ENCODE measurements around the gene HEBP1. TPM values are rescaled to one million over a fixed set of nuclear protein-coding genes. Genes with fewer than 3 reads are reported as not detected.

Gene HEBP1
- total and polyA plus RNA-seq, 2 donors from 2014 or later, result 66.8 to 142 TPM

GRCh38 chr12:13002301-13003097 is 2.4 kb upstream of the HEBP1 start:
- TF ChIP-seq CTCF (IDR thresholded peaks at IDR 0.05; ENCODE audit: borderline replicate concordance, extremely low read depth, insufficient read depth), result no peak
- DNase-seq (no peak), FAIRE-seq (no peak)
- no peaks in the 10 kb centered on the region for H3K27me3 ChIP-seq (ENCODE audit: control insufficient read depth, insufficient read depth, low read length)
- H3K4me3 ChIP-seq (ENCODE audit: low read length in 3 of 3), result peak overlapping the region in 1 of 3 donors; percentile 74
- intact Hi-C loops (cut with DNase I), result no loop called here
- peak overlapping the region in 1 of 3 donors; percentile 57 for H3K9ac ChIP-seq (ENCODE audit: low read length in 3 of 3)
- H3K4me1 ChIP-seq (ENCODE audit: control insufficient read depth in 2 of 3, insufficient read depth in 2 of 3, low read depth in 1 of 3, low read length in 3 of 3), result peaks cover 0 to 19% (median 13%) of the 10 kb centered on the region in 3 donors
- no peaks in the 10 kb centered on the region for H3K36me3 ChIP-seq (ENCODE audit: control insufficient read depth in 2 of 3, insufficient read depth in 3 of 3, low read length in 3 of 3)
- H3K9me3 ChIP-seq (ENCODE audit: control insufficient read depth in 2 of 3, insufficient read depth in 1 of 3, low read length in 3 of 3), result no peaks in the 10 kb centered on the region
- H3K27ac ChIP-seq (ENCODE audit: low read depth in 2 of 2, low read length in 2 of 2), result no peak overlapping the region

GRCh38 chr12:13001775-13002040 is 1.6 kb upstream of the HEBP1 start:
- H3K4me1 ChIP-seq (ENCODE audit: control insufficient read depth in 2 of 3, insufficient read depth in 2 of 3, low read depth in 1 of 3, low read length in 3 of 3), result peaks cover 0 to 23% (median 14%) of the 10 kb centered on the region in 3 donors
- TF ChIP-seq CTCF (IDR thresholded peaks at IDR 0.05; ENCODE audit: borderline replicate concordance, extremely low read depth, insufficient read depth), result no peak
- H3K27me3 ChIP-seq (ENCODE audit: control insufficient read depth, insufficient read depth, low read length), result no peaks in the 10 kb centered on the region
- peak overlapping the region; percentile 53 to 74 (median 59) for H3K4me3 ChIP-seq (ENCODE audit: low read length in 3 of 3)
- intact Hi-C loops (cut with DNase I), result no loop called here
- no peak for DNase-seq
- FAIRE-seq, result no peak
- no peaks in the 10 kb centered on the region for H3K9me3 ChIP-seq (ENCODE audit: control insufficient read depth in 2 of 3, insufficient read depth in 1 of 3, low read length in 3 of 3)
- H3K9ac ChIP-seq (ENCODE audit: low read length in 3 of 3), result peak overlapping the region in 1 of 3 donors; percentile 57
- H3K27ac ChIP-seq (ENCODE audit: low read depth in 2 of 2, low read length in 2 of 2), result peak overlapping the region in 1 of 2 donors; percentile 86
- no peaks in the 10 kb centered on the region for H3K36me3 ChIP-seq (ENCODE audit: control insufficient read depth in 2 of 3, insufficient read depth in 3 of 3, low read length in 3 of 3)

GRCh38 chr12:13000925-13001774 is 1.1 kb upstream of the HEBP1 start:
- Histone ChIP-seq H3K27ac (ENCODE audit: low read depth in 2 of 2, low read length in 2 of 2) (peak overlapping the region; percentile 86 to 91), H3K9ac (ENCODE audit: low read length in 3 of 3) (peak overlapping the region in 2 of 3 donors; percentile 58 to 82), H3K9me3 (ENCODE audit: control insufficient read depth in 2 of 3, insufficient read depth in 1 of 3, low read length in 3 of 3) (no peaks in the 10 kb centered on the region), H3K36me3 (ENCODE audit: control insufficient read depth in 2 of 3, insufficient read depth in 3 of 3, low read length in 3 of 3) (no peaks in the 10 kb centered on the region), H3K4me3 (ENCODE audit: low read length in 3 of 3) (peak overlapping the region; percentile 63 to 75 (median 74)), H3K4me1 (ENCODE audit: control insufficient read depth in 2 of 3, insufficient read depth in 2 of 3, low read depth in 1 of 3, low read length in 3 of 3) (peaks cover 0 to 23% (median 14%) of the 10 kb centered on the region in 3 donors), H3K27me3 (ENCODE audit: control insufficient read depth, insufficient read depth, low read length) (no peaks in the 10 kb centered on the region)
- TF ChIP-seq CTCF (IDR thresholded peaks at IDR 0.05; ENCODE audit: borderline replicate concordance, extremely low read depth, insufficient read depth), result no peak
- no peak for FAIRE-seq
- intact Hi-C loops (cut with DNase I), result no loop called here
- DNase-seq, result peak; percentile 72 to 86 (median 82)
